Measurements from ENCODE around the gene LRRC45.

Gene LRRC45

GRCh38 chr17:82013341-82013740 is 9.8 kb upstream of the LRRC45 start:
- no peak overlapping the region for H3K9ac ChIP-seq
- no peak overlapping the region for H3K4me3 ChIP-seq (ENCODE audit: low read depth, low read length)
- H2AFZ ChIP-seq, result no peak overlapping the region
- H3K27ac ChIP-seq, result no peak overlapping the region
- H3K4me2 ChIP-seq (ENCODE audit: low read length), result no peak overlapping the region
- no peaks in the 10 kb centered on the region for H3K36me3 ChIP-seq (ENCODE audit: control insufficient read depth, insufficient read depth, low read length)
- H3K79me2 ChIP-seq, result no peaks in the 10 kb centered on the region
- no peaks in the 10 kb centered on the region for H3K4me1 ChIP-seq
- H3K27me3 ChIP-seq (ENCODE audit: control insufficient read depth, insufficient read depth, low read length), result no peaks in the 10 kb centered on the region
- H3K9me3 ChIP-seq (ENCODE audit: control insufficient read depth, low read length), result no peaks in the 10 kb centered on the region
- no peak for TF ChIP-seq CTCF (IDR thresholded peaks at IDR 0.05)

GRCh38 chr17:82013772-82014321 is 9.3 kb upstream of the LRRC45 start:
- no peaks in the 10 kb centered on the region for H3K36me3 ChIP-seq (ENCODE audit: control insufficient read depth, insufficient read depth, low read length)
- H3K79me2 ChIP-seq, result no peaks in the 10 kb centered on the region
- H2AFZ ChIP-seq, result no peak overlapping the region
- H3K9ac ChIP-seq, result no peak overlapping the region
- H3K4me2 ChIP-seq (ENCODE audit: low read length), result no peak overlapping the region
- no peaks in the 10 kb centered on the region for H3K9me3 ChIP-seq (ENCODE audit: control insufficient read depth, low read length)
- H3K27ac ChIP-seq, result no peak overlapping the region
- no peaks in the 10 kb centered on the region for H3K27me3 ChIP-seq (ENCODE audit: control insufficient read depth, insufficient read depth, low read length)
- H3K4me1 ChIP-seq, result no peaks in the 10 kb centered on the region
- no peak overlapping the region for H3K4me3 ChIP-seq (ENCODE audit: low read depth, low read length)
- no peak for TF ChIP-seq CTCF (IDR thresholded peaks at IDR 0.05)

- Histone ChIP-seq H3K27ac (no peak overlapping the region), H3K4me3 (ENCODE audit: low read depth, low read length) (no peak overlapping the region), H3K9ac (no peak overlapping the region), H3K4me1 (no peaks in the 10 kb centered on the region), H3K79me2 (no peaks in the 10 kb centered on the region), H3K36me3 (ENCODE audit: control insufficient read depth, insufficient read depth, low read length) (no peaks in the 10 kb centered on the region), H2AFZ (no peak overlapping the region), H3K9me3 (ENCODE audit: control insufficient read depth, low read length) (no peaks in the 10 kb centered on the region), H3K27me3 (ENCODE audit: control insufficient read depth, insufficient read depth, low read length) (no peaks in the 10 kb centered on the region), H3K4me2 (ENCODE audit: low read length) (no peak overlapping the region)
- TF ChIP-seq CTCF (IDR thresholded peaks at IDR 0.05), result no peak
These were observed 8.7 kb upstream of the LRRC45 start for GRCh38 chr17:82014432-82014831.

- Histone ChIP-seq H3K4me1 (no peaks in the 10 kb centered on the region), H3K4me2 (ENCODE audit: low read length) (no peak overlapping the region), H3K4me3 (ENCODE audit: low read depth, low read length) (no peak overlapping the region), H3K36me3 (ENCODE audit: control insufficient read depth, insufficient read depth, low read length) (no peaks in the 10 kb centered on the region), H3K9ac (no peak overlapping the region), H3K27me3 (ENCODE audit: control insufficient read depth, insufficient read depth, low read length) (no peaks in the 10 kb centered on the region), H3K9me3 (ENCODE audit: control insufficient read depth, low read length) (no peaks in the 10 kb centered on the region), H2AFZ (no peak overlapping the region), H3K79me2 (no peaks in the 10 kb centered on the region), H3K27ac (no peak overlapping the region)
- TF ChIP-seq CTCF (IDR thresholded peaks at IDR 0.05), result no peak
These were observed 8.2 kb upstream of the LRRC45 start for GRCh38 chr17:82014971-82015310.

GRCh38 chr17:82015311-82015971 is 7.7 kb upstream of the LRRC45 start:
- Histone ChIP-seq H3K4me2 (ENCODE audit: low read length) (no peak overlapping the region), H3K4me3 (ENCODE audit: low read depth, low read length) (no peak overlapping the region), H3K9me3 (ENCODE audit: control insufficient read depth, low read length) (no peaks in the 10 kb centered on the region), H2AFZ (no peak overlapping the region), H3K27ac (no peak overlapping the region), H3K4me1 (no peaks in the 10 kb centered on the region), H3K27me3 (ENCODE audit: control insufficient read depth, insufficient read depth, low read length) (no peaks in the 10 kb centered on the region), H3K36me3 (ENCODE audit: control insufficient read depth, insufficient read depth, low read length) (no peaks in the 10 kb centered on the region), H3K79me2 (no peaks in the 10 kb centered on the region), H3K9ac (no peak overlapping the region)
- no peak for TF ChIP-seq CTCF (IDR thresholded peaks at IDR 0.05)
